ENCODE results near the gene B3GNT7. TPM values are rescaled to one million over a fixed set of nuclear protein-coding genes. Genes with fewer than 3 reads are reported as not detected.
A peak's percentile ranks its signal among the peaks of the same experiment; 100 is the strongest.
"Not testable (repeated sequence)": the region's sequence is repeated elsewhere in the genome, so short reads cannot be mapped to it uniquely, and the experiment has no call there.

B3GNT7 gene
- total RNA-seq, 1 donor from 2014 or later: 0.79 TPM

DNA sequence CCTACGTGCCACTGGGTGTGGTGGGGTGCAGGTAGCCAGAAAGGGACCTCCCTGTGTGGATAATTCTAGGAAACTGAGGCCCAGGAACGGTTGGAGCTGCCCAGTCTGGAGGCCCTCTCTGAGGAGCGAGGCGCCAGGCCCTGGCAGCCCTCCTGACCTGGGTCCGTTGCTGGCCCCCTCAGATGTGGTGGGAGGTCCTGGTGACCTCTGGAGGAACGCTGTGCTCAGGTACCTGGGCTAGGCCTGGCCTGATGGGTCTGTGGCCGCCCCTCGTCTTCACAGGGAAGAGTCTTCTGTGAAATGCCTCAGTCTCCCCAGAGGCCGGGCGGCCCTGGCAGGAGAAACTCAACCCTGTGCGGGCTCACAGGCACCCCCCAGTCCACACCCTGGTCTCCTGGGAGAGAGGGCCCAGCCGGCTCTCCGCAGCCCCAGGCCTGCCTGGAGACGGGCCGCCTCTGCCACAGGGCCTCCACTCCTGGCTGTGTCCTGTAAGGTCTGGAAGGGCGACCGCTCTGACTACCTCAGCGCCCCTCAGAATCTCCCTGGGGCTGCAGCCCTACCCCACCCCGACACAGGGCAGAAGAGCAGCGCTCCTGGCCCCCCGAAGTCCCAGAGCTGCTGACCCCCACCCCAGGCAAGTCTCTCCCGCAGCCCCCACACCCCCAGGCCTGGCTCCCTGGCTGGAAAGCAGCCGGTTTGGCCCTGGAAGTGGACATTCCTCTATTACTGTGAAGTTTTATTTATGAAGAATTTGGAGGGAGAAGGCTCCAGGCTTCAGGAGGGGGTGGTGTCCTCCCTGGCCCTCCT lies 3.7 kb downstream of the B3GNT7 start:
- TF ChIP-seq, protein P1, sequence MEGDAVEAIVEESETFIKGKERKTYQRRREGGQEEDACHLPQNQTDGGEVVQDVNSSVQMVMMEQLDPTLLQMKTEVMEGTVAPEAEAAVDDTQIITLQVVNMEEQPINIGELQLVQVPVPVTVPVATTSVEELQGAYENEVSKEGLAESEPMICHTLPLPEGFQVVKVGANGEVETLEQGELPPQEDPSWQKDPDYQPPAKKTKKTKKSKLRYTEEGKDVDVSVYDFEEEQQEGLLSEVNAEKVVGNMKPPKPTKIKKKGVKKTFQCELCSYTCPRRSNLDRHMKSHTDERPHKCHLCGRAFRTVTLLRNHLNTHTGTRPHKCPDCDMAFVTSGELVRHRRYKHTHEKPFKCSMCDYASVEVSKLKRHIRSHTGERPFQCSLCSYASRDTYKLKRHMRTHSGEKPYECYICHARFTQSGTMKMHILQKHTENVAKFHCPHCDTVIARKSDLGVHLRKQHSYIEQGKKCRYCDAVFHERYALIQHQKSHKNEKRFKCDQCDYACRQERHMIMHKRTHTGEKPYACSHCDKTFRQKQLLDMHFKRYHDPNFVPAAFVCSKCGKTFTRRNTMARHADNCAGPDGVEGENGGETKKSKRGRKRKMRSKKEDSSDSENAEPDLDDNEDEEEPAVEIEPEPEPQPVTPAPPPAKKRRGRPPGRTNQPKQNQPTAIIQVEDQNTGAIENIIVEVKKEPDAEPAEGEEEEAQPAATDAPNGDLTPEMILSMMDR (conservative IDR thresholded peaks at IDR 0.05): no peak
- Mint-ChIP-seq H3K36me3 (ENCODE audit: low read depth) (no peaks in the 10 kb centered on the region), H3K9me3 (no peaks in the 10 kb centered on the region), H3K27me3 (ENCODE audit: low read depth) (peaks cover 28% of the 10 kb centered on the region), H3K4me3 (peak overlapping the region; percentile 56), H3K4me1 (peaks cover 10% of the 10 kb centered on the region), H3K27ac (ENCODE audit: unreplicated experiment) (no peak overlapping the region)
- no peak for DNase-seq (ENCODE audit: low read depth, low spot score)

GRCh38 chr2:231399853-231400680 lies 4.6 kb downstream of the B3GNT7 start:
- no peaks in the 10 kb centered on the region for H3K36me3 Mint-ChIP-seq (ENCODE audit: low read depth)
- TF ChIP-seq, protein P1 (conservative IDR thresholded peaks at IDR 0.05): no peak
- peaks cover 20% of the 10 kb centered on the region for H3K27me3 Mint-ChIP-seq (ENCODE audit: low read depth)
- H3K9me3 Mint-ChIP-seq: no peaks in the 10 kb centered on the region
- DNase-seq (ENCODE audit: low read depth, low spot score): no peak
- H3K4me1 Mint-ChIP-seq: peaks cover 6% of the 10 kb centered on the region
- H3K4me3 Mint-ChIP-seq: no peak overlapping the region
- H3K27ac Mint-ChIP-seq (ENCODE audit: unreplicated experiment): no peak overlapping the region

GRCh38 chr2:231400681-231401080 lies 5.2 kb downstream of the B3GNT7 start:
- H3K36me3 Mint-ChIP-seq (ENCODE audit: low read depth); H3K27ac Mint-ChIP-seq (ENCODE audit: unreplicated experiment); H3K4me3 Mint-ChIP-seq; H3K4me1 Mint-ChIP-seq; DNase-seq (ENCODE audit: low read depth, low spot score); H3K9me3 Mint-ChIP-seq: not testable (repeated sequence)
- TF ChIP-seq, protein P1 (conservative IDR thresholded peaks at IDR 0.05): peak; percentile 29
- H3K27me3 Mint-ChIP-seq (ENCODE audit: low read depth): peaks cover 18% of the 10 kb centered on the region

DNA sequence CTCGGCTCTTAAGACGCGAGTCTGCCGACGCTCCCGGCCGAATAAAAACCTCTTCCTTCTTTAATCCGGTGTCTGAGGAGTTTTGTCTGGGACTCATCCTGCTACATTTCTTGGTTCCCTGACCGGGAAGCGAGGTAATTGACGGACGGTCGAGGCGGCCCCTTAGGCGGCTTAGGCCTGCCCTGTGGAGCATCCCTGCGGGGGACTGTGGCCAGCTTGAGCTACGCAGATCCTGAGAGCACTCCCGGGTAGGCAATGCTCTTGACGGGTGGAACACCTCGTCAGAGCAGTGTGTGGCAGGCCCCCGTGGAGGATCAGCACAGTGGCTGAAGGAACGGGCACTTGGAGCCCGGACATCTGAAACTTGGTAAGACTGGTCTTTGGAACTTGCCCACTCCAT lies 5.6 kb downstream of the B3GNT7 start:
- H3K27me3 Mint-ChIP-seq (ENCODE audit: low read depth): peaks cover 18% of the 10 kb centered on the region
- H3K27ac Mint-ChIP-seq (ENCODE audit: unreplicated experiment); H3K4me3 Mint-ChIP-seq; H3K4me1 Mint-ChIP-seq; H3K36me3 Mint-ChIP-seq (ENCODE audit: low read depth); H3K9me3 Mint-ChIP-seq; DNase-seq (ENCODE audit: low read depth, low spot score): not testable (repeated sequence)

GRCh38 chr2:231403421-231404182 lies 8.1 kb downstream of the B3GNT7 start:
- H3K9me3 Mint-ChIP-seq; H3K4me3 Mint-ChIP-seq; DNase-seq (ENCODE audit: low read depth, low spot score); H3K36me3 Mint-ChIP-seq (ENCODE audit: low read depth); H3K27me3 Mint-ChIP-seq (ENCODE audit: low read depth); H3K4me1 Mint-ChIP-seq; H3K27ac Mint-ChIP-seq (ENCODE audit: unreplicated experiment): not testable (repeated sequence)

GRCh38 chr2:231404183-231404578 lies 8.7 kb downstream of the B3GNT7 start:
- not testable (repeated sequence) for H3K27me3 Mint-ChIP-seq (ENCODE audit: low read depth); H3K4me3 Mint-ChIP-seq; H3K9me3 Mint-ChIP-seq; H3K27ac Mint-ChIP-seq (ENCODE audit: unreplicated experiment); H3K4me1 Mint-ChIP-seq; H3K36me3 Mint-ChIP-seq (ENCODE audit: low read depth); DNase-seq (ENCODE audit: low read depth, low spot score)
